Neural cell (in vitro differentiated cells): ENCODE data around the gene RFC4. TPM values are rescaled to one million over a fixed set of nuclear protein-coding genes. Genes with fewer than 3 reads are reported as not detected.

Experiments used
- H2AFZ ChIP-seq: fragments of 200-600, 300-800 bp; sonication (generic), shearing (Covaris generic); 2 replicates; pipeline ENCODE4 v1.6.0; 2014; ENCODE audit warnings: low read depth, mild to moderate bottlenecking, antibody characterized with exemption, low read length, moderate library complexity
- H3F3A ChIP-seq: fragments of 200-600 bp; shearing (Covaris generic); 2 replicates; pipeline ENCODE4 v1.6.1; 2016; ENCODE audit warnings: mild to moderate bottlenecking, moderate library complexity, mixed read lengths, antibody characterized with exemption, low read length; ENCODE audit not compliant: insufficient read depth, poor library complexity, severe bottlenecking
- H3K27ac ChIP-seq: fragments of 200-600, 300-800 bp; sonication (generic), shearing (Covaris generic); 2 replicates; pipeline ENCODE4 v1.5.1; 2014; ENCODE audit warnings: mild to moderate bottlenecking, low read length, moderate library complexity
- H3K27me3 ChIP-seq: fragments of 300-800, 200-600 bp; sonication (generic), shearing (Covaris generic); 2 replicates; pipeline ENCODE4 v1.6.0; 2014; ENCODE audit warnings: mild to moderate bottlenecking, low read depth, low read length, moderate library complexity; ENCODE audit not compliant: insufficient read depth
- H3K36me3 ChIP-seq: fragments of 300-800, 200-600 bp; sonication (generic), shearing (Covaris generic); 2 replicates; pipeline ENCODE4 v1.5.1; 2014; ENCODE audit warnings: mild to moderate bottlenecking, antibody characterized with exemption, low read length, moderate library complexity; ENCODE audit not compliant: insufficient read depth
- H3K4me2 ChIP-seq: fragments of 300-800, 200-600 bp; sonication (generic), shearing (Covaris generic); 2 replicates; pipeline ENCODE4 v1.6.0; 2014; ENCODE audit warnings: mild to moderate bottlenecking, low read length
- H3K4me3 ChIP-seq: fragments of 300-800, 200-600 bp; sonication (generic), shearing (Covaris generic); 2 replicates; pipeline ENCODE4 v1.5.1; 2014; ENCODE audit warnings: mild to moderate bottlenecking, low read length, moderate library complexity
- H3K79me2 ChIP-seq: fragments of 200-600 bp; shearing (Covaris generic); replicated peaks from 2 replicates; pipeline ENCODE4 v1.6.0; 2014; ENCODE audit warnings: mild to moderate bottlenecking, low read length, moderate library complexity; ENCODE audit not compliant: insufficient read depth
- H3K9ac ChIP-seq: fragments of 300-800, 200-600 bp; sonication (generic), shearing (Covaris generic); 2 replicates; pipeline ENCODE4 v1.6.1; 2016; ENCODE audit warnings: mild to moderate bottlenecking, low read length, mixed read lengths
- H3K9me2 ChIP-seq: fragments of 200-600 bp; shearing (Covaris generic); 2 replicates; pipeline ENCODE4 v1.6.1; 2016; ENCODE audit warnings: mild to moderate bottlenecking, low read length, mixed read lengths; ENCODE audit not compliant: insufficient read depth
- H3K9me3 ChIP-seq: fragments of 200-600, 300-800 bp; sonication (generic), shearing (Covaris generic); 2 replicates; pipeline ENCODE4 v1.6.1; 2016; ENCODE audit warnings: mild to moderate bottlenecking, mixed run types, low read length, moderate library complexity, mixed read lengths
- H4K20me1 ChIP-seq: fragments of 200-600 bp; shearing (Covaris generic); 2 replicates; pipeline ENCODE4 v1.6.1; 2016; ENCODE audit warnings: mild to moderate bottlenecking, mixed run types; ENCODE audit not compliant: insufficient read depth
- CTCF ChIP-seq: fragments of 450-650 bp; IDR thresholded peaks from 2 replicates; pipeline ENCODE4 v1.5.1; 2014; ENCODE audit warnings: antibody characterized with exemption, mild to moderate bottlenecking, moderate library complexity; ENCODE audit not compliant: poor library complexity, severe bottlenecking
- EP300 ChIP-seq: fragments of 450-650 bp; conservative IDR thresholded peaks from 2 replicates; pipeline ENCODE4 v1.6.1; 2014; ENCODE audit warnings: antibody characterized with exemption, mild to moderate bottlenecking, moderate library complexity; ENCODE audit not compliant: poor library complexity, severe bottlenecking
- EZH2 ChIP-seq: fragments of 200-600, 300-800 bp; shearing (Covaris generic), sonication (generic); IDR thresholded peaks from 2 replicates; pipeline ENCODE4 v1.6.1; 2014; ENCODE audit warnings: antibody characterized with exemption, low read length, borderline replicate concordance, mild to moderate bottlenecking; ENCODE audit not compliant: insufficient read depth, poor library complexity, severe bottlenecking
- MXI1 ChIP-seq: fragments of 450-650 bp; conservative IDR thresholded peaks from 2 replicates; pipeline ENCODE4 v1.6.1; 2014; ENCODE audit warnings: antibody characterized with exemption, mild to moderate bottlenecking; ENCODE audit not compliant: poor library complexity, severe bottlenecking
- POLR2AphosphoS5 ChIP-seq: IDR thresholded peaks from 2 replicates; pipeline ENCODE4 v1.6.1; 2012
- RAD21 ChIP-seq: fragments of 450-650 bp; conservative IDR thresholded peaks from 2 replicates; pipeline ENCODE4 v1.6.1; 2014; ENCODE audit warnings: antibody characterized with exemption, mild to moderate bottlenecking, moderate library complexity
- REST ChIP-seq: IDR thresholded peaks from 2 replicates; pipeline ENCODE4 v1.6.1; 2012; ENCODE audit warnings: borderline replicate concordance
- SMC3 ChIP-seq: fragments of 450-650 bp; conservative IDR thresholded peaks from 2 replicates; pipeline ENCODE4 v1.6.1; 2014; ENCODE audit warnings: antibody characterized with exemption, mild to moderate bottlenecking, moderate library complexity; ENCODE audit not compliant: poor library complexity
- TAF1 ChIP-seq: IDR thresholded peaks from 2 replicates; pipeline ENCODE4 v1.6.1; 2012; ENCODE audit warnings: low read depth
- polyA plus RNA-seq: library from polyadenylated mRNA; depleted of rRNA; stranded (reverse); fragments of >200 nt; gene quantifications from 2 replicates; pipeline ENCODE4 v1.2.3, GENCODE V29; 2014

Gene RFC4
- polyA plus RNA-seq, 1 donor from 2014 or later = 85.2 TPM

GRCh38 chr3:186757214-186757613, 49.1 kb downstream of the RFC4 start:
- Histone ChIP-seq H2AFZ (no peak overlapping the region), H3K9me3 (no peaks in the 10 kb centered on the region), H4K20me1 (no peaks in the 10 kb centered on the region), H3K27ac (no peak overlapping the region), H3K9me2 (no peaks in the 10 kb centered on the region), H3F3A (no peaks in the 10 kb centered on the region), H3K9ac (no peak overlapping the region), H3K79me2 (no peaks in the 10 kb centered on the region), H3K4me2 (no peak overlapping the region), H3K36me3 (no peaks in the 10 kb centered on the region), H3K4me3 (no peak overlapping the region), H3K27me3 (no peaks in the 10 kb centered on the region)
- no peak for TF ChIP-seq SMC3
- TF ChIP-seq EZH2 = no peak
- no peak for TF ChIP-seq MXI1
- no peak for TF ChIP-seq POLR2AphosphoS5
- TF ChIP-seq EP300 = no peak
- TF ChIP-seq REST = no peak
- no peak for TF ChIP-seq CTCF
- TF ChIP-seq RAD21 = no peak
- no peak for TF ChIP-seq TAF1

DNA sequence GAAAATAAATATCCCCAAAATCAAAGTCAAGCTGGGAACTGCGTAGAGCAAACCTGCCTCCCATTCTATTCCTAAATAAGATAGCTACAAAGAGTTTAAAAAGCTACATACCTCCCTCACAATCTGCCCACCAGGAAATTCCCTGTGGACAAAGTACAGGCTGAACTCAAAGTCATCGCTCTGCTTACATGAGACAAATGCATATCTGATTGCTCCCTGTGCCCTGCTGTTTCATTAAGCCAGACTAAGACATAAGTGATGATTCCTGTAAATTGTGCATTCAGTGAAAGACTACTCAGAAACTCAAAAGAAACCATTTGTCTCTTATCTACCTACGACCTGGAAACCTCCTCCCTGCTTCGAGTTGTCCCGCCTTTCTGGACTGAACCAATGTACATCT, 51.4 kb downstream of the RFC4 start:
- no peak overlapping the region for H3K9ac ChIP-seq
- H2AFZ ChIP-seq = no peak overlapping the region
- no peaks in the 10 kb centered on the region for H3K27me3 ChIP-seq
- no peaks in the 10 kb centered on the region for H3K9me2 ChIP-seq
- TF ChIP-seq MXI1 (no peak), REST (no peak), SMC3 (no peak), CTCF (no peak), EP300 (no peak), EZH2 (no peak), RAD21 (no peak), TAF1 (no peak), POLR2AphosphoS5 (no peak)
- no peaks in the 10 kb centered on the region for H3F3A ChIP-seq
- H3K79me2 ChIP-seq = no peaks in the 10 kb centered on the region
- no peak overlapping the region for H3K27ac ChIP-seq
- H3K4me2 ChIP-seq = no peak overlapping the region
- H3K36me3 ChIP-seq = no peaks in the 10 kb centered on the region
- H4K20me1 ChIP-seq = no peaks in the 10 kb centered on the region
- H3K9me3 ChIP-seq = no peaks in the 10 kb centered on the region
- H3K4me3 ChIP-seq = no peak overlapping the region
